Tibial artery (tissue), 4 donors: ENCODE data around the gene GADD45B.

Experiments used
- DNase-seq, 2 donors: peaks; one replicate each; pipeline ENCODE4 v3.0.0-alpha.2; 2019
- H3K27ac ChIP-seq, 2 donors: fragments of 200-600 bp; sonication (generic) in 1 of 2; 1 replicate in 1 of 2; 2 replicates in 1 of 2; pipeline ENCODE4 v1.5.1; 2018 to 2019; ENCODE audit warnings: mild to moderate bottlenecking in 1 of 2
- H3K27me3 ChIP-seq, 2 donors: fragments of 200-600 bp; sonication (generic) in 1 of 2; one replicate each; pipeline versions ENCODE4 v1.5.1 to v1.6.0; 2016 to 2019
- H3K36me3 ChIP-seq, 3 donors: fragments of 200-600 bp; sonication (generic) in 2 of 3; one replicate each; pipeline ENCODE4 v1.5.1; 2016 to 2019; ENCODE audit warnings: mild to moderate bottlenecking in 2 of 3
- H3K4me1 ChIP-seq, 4 donors: fragments of 200-600 bp; sonication (generic) in 2 of 4; 1 replicate in 3 of 4; 2 replicates in 1 of 4; pipeline ENCODE4 v1.5.1; 2016 to 2019
- H3K4me3 ChIP-seq, 2 donors: fragments of 200-600 bp; sonication (generic) in 1 of 2; 1 replicate in 1 of 2; 2 replicates in 1 of 2; pipeline ENCODE4 v1.5.1; 2018 to 2019; ENCODE audit warnings: mild to moderate bottlenecking in 2 of 2
- H3K9me3 ChIP-seq, 3 donors: fragments of 200-600 bp; sonication (generic) in 1 of 3; one replicate each; pipeline ENCODE4 v1.5.1; 2016 to 2019
- intact Hi-C: fragments of 100-400 bp; cut with DNase I; formaldehyde crosslinking; loops from one replicate; pipeline ENCODE4 v1.15.0; 2023; ENCODE audit warnings: low total_unique reads
- TF ChIP-seq, protein P1 (sequence below), 2 experiments: fragments of 200-600 bp in 1 of 2; fragments of 450-650 bp in 1 of 2; IDR thresholded peaks; one replicate each; pipeline ENCODE4 v1.5.1; 2017 to 2019; ENCODE audit warnings: antibody characterized with exemption in 2 of 2, mild to moderate bottlenecking in 1 of 2, moderate library complexity in 1 of 2

GADD45B gene

DNA sequence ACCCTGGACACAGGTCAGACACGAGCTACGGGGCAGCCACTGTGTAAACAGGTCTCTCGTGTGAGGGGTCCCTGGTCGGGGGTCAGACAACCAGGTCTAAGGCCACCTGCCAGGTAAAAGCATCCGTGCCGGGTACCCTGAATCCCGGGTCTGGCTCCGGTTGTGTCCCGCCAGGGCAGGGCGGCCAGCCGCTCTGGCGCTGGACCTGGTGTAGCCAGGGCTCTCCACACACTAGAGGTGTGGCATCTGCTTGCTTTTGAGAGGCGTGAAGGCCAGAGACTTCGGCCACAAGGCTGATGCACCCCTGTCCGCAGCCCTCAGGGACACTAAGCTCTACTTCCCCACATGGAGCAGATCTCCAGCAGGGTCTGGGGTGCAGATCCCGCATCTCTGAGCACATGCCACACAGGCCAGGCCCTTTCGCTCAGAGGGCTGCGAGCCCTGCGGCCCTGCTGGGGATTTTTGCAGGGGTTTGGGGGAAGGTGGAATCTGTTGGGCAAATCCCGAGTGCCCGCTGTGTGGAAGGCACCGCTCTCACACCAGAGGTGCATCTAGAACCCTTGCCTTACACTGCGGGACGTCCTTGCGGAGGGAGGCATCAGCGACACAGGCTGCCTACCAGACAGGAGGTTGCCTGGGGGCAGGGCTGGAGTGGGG is 34.7 kb upstream of the GADD45B start:
- Histone ChIP-seq H3K4me1 (no peaks in the 10 kb centered on the region), H3K27ac (no peak overlapping the region), H3K4me3 (no peak overlapping the region), H3K36me3 (peaks cover 7 to 60% (median 33%) of the 10 kb centered on the region in 3 donors), H3K9me3 (no peaks in the 10 kb centered on the region), H3K27me3 (no peaks in the 10 kb centered on the region)
- TF ChIP-seq, protein P1, sequence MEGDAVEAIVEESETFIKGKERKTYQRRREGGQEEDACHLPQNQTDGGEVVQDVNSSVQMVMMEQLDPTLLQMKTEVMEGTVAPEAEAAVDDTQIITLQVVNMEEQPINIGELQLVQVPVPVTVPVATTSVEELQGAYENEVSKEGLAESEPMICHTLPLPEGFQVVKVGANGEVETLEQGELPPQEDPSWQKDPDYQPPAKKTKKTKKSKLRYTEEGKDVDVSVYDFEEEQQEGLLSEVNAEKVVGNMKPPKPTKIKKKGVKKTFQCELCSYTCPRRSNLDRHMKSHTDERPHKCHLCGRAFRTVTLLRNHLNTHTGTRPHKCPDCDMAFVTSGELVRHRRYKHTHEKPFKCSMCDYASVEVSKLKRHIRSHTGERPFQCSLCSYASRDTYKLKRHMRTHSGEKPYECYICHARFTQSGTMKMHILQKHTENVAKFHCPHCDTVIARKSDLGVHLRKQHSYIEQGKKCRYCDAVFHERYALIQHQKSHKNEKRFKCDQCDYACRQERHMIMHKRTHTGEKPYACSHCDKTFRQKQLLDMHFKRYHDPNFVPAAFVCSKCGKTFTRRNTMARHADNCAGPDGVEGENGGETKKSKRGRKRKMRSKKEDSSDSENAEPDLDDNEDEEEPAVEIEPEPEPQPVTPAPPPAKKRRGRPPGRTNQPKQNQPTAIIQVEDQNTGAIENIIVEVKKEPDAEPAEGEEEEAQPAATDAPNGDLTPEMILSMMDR (IDR thresholded peaks at IDR 0.05): no peak
- intact Hi-C loops: no loop called here
- DNase-seq: no peak

DNA sequence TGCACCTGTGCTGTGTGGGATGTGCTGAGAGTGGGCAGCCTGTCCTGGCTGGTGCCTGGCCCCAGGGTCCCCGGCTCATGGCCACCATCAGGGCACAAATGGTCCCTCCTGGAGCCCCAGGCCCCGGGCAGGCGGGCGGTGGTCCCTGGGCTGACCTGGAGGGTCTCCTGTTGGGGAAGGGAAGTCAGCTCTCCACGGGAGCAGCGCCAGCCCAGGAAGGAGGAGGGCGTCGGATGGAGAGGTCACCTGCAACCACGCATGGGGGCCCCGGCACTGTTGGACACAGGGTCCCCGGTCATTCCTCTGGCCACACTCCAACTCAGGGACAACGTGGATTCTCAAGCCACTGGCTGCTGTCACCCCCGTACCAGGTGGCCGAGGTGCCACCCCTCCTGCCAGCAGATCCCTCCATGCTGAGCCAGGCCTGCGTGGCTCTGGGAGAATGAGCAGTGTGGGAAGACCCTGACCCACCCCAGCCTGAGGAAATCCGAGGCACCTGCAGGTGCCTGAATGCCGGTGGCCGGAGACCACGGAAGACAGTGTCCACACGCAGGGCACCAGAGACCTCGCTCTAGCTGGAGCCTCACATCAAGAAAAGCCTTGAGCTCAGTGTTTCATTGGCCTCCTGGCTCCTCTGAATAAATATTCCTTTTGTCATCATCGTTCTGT is 32.7 kb upstream of the GADD45B start:
- no peak overlapping the region for H3K27ac ChIP-seq
- no peak overlapping the region for H3K4me3 ChIP-seq
- TF ChIP-seq, protein P1 (IDR thresholded peaks at IDR 0.05): no peak
- peaks cover 0 to 42% (median 21%) of the 10 kb centered on the region in 3 donors for H3K36me3 ChIP-seq
- intact Hi-C loops: no loop called here
- H3K9me3 ChIP-seq: no peaks in the 10 kb centered on the region
- H3K27me3 ChIP-seq: no peaks in the 10 kb centered on the region
- H3K4me1 ChIP-seq: no peaks in the 10 kb centered on the region
- DNase-seq: no peak

DNA sequence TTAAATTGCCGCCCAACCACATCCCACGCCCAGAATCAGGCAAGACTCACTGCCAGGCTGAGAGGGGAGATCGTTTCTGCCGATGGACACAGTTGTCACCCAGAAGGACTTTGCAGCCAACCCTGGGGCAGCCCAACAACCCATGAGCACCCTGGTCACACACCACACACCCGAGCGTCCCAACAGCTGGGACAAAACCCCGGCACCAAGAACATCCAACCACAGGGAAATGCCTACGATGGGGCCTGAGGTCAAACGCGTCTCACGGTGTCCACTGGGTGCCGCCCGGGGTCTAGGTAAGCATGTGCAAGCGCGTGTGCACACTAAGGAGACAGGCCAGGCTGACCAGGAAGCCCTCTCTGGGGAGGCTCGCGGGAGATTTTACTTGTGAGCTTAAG is 32.1 kb upstream of the GADD45B start:
- no peak overlapping the region for H3K4me3 ChIP-seq
- H3K27me3 ChIP-seq: no peaks in the 10 kb centered on the region
- TF ChIP-seq, protein P1 (IDR thresholded peaks at IDR 0.05): no peak
- H3K27ac ChIP-seq: no peak overlapping the region
- H3K9me3 ChIP-seq: no peaks in the 10 kb centered on the region
- no peaks in the 10 kb centered on the region for H3K4me1 ChIP-seq
- intact Hi-C loops: no loop called here
- no peak for DNase-seq
- H3K36me3 ChIP-seq: peaks cover 0 to 38% (median 19%) of the 10 kb centered on the region in 3 donors

DNA sequence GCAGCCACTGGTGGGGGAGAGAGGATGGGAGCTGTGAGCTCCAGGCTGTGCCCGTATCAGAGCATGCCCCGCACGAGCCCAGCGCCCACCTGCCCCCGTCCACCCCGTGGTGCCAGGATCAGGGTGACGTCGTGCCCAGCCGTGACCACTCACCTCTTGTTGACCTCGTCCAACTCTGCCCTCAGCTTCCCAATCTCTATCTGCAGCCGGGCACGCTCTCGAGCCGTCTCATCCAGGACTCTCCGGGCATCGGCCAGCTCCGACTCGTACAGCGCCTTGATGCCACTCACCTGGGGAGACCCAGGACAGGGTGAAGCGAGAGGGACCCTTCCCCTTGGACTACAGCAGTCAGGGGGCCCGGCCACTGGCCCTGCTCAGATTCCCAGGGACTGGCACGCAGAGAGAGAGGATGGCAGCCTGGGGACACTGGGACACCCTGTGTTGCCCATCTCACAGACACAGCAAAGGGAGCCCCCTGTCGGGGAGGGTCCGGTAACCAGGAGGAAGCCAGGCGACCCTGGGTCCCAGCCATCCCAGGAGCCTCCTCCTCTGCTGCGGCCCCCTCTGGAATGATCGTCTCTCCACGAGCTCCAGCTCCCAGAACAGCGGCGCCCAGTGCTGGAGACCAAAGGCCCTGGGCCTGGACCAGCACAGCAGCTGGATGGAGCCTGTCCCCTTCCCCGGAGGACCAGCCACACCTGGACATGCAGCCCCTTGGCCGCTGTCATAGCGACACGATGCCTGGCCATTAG is 31.5 kb upstream of the GADD45B start:
- no peak overlapping the region for H3K27ac ChIP-seq
- no peak for DNase-seq
- intact Hi-C loops: no loop called here

DNA sequence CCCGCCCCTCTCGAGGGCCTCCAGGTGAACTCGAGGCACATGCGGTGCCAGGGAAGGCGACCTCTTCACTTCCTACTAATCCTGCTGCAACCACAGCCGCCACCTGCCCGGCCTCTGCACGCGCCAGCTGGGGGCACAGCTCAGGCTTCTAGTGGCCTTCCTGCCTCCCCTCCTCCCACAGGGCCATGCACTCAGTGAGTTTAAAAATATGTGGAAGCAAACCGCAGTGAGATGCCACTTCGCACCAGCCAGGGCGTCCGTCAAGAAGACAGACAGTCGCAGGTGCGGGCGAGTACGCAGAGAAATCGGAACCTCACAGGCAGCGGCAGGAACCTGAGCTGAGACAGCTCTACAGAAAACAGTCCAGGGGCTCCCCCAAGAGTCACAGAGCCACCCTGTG is 29.5 kb upstream of the GADD45B start:
- Histone ChIP-seq H3K4me1 (no peaks in the 10 kb centered on the region), H3K9me3 (no peaks in the 10 kb centered on the region), H3K4me3 (no peak overlapping the region), H3K36me3 (peaks cover 0 to 40% (median 16%) of the 10 kb centered on the region in 3 donors), H3K27ac (no peak overlapping the region), H3K27me3 (no peaks in the 10 kb centered on the region)
- TF ChIP-seq, protein P1 (IDR thresholded peaks at IDR 0.05): no peak
- no peak for DNase-seq
- intact Hi-C loops: no loop called here

More for the DNA sequence above, 31.5 kb upstream of the GADD45B start:
- TF ChIP-seq, protein P1 (IDR thresholded peaks at IDR 0.05): no peak
- Histone ChIP-seq H3K27me3 (no peaks in the 10 kb centered on the region), H3K4me1 (no peaks in the 10 kb centered on the region), H3K4me3 (no peak overlapping the region), H3K36me3 (peaks cover 0 to 38% (median 19%) of the 10 kb centered on the region in 3 donors), H3K9me3 (no peaks in the 10 kb centered on the region)
